NOMO-1 treated with DMSO at 0.1 percent for 48 hours (cell line): ENCODE measurements around the gene STARD13.

Experiments used
- DNase-seq: peaks from one replicate; lab custom pipeline; 2025; ENCODE audit not compliant: unreplicated experiment; lab: John Stamatoyannopoulos, UW

The STARD13 gene

DNA sequence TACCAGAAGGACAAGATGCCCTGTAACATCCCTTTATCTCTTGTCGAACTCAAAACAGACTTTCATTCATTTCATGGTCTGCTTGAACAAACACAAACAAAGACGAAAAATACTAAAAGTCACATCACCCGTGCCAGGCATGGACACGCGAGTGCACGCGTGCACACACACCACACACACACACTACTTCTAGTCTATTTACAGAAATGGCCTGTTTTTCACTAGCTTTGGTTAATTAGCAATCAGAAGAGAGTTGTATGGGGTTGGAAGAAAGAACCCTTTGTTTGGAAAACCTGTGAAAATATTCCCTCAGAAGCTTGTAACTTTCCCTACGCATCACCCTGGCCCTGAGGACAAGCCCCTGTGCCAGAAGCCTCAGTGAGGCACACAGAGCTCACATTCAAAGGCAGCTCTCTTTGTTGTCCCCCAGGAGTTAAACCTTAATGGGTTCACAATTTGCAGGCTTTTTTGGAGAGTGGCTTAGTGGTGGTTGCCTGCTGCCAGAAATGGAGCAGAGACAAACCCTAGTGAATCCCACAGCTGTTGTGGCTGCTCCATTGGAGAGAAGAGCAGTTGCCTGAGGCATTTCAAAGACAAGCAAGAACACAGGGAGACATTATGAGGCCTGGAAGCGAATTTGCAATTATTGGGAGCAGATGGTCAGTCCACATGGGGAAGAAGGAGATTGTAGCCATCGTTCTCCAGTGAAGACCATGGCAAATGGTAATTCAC, 55.9 kb downstream of the STARD13 start:
- no peak for DNase-seq

DNA sequence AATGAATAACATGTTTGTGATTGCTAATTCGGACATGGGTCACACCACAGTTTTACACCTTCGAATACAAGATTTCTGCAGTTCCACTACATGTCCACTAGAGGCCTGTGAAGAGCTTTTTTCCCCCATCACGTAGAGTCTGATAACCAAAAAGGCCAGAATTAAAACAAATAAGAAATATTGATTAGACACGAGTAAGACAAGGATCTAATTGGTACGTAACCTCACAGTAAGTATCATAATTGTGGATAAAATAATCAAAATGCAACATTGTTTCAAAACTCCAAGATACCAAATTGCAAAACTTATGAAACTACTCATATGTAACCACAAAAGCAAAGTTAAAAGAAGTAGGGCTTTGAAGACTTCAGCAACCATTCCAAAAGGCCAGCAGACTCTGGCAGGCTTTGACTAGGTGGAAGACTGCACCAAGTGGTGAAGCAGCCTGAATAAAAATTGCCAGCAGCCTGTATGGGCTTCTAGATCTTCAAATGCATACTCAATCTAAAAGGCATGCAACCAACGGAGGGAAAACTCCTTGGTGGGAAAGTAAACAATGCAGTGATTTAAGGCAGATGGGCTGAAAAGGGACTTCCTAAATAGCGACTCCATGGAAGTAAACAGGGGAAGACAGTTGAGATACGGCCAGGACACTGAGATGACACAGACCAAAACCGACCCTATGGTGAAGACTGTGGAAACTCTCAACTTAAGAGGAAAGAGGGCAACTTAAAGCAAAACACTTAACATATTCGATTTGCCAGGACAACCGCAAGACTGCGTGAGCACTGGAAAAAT, 56.7 kb downstream of the STARD13 start:
- peak; percentile 61 for DNase-seq

DNA sequence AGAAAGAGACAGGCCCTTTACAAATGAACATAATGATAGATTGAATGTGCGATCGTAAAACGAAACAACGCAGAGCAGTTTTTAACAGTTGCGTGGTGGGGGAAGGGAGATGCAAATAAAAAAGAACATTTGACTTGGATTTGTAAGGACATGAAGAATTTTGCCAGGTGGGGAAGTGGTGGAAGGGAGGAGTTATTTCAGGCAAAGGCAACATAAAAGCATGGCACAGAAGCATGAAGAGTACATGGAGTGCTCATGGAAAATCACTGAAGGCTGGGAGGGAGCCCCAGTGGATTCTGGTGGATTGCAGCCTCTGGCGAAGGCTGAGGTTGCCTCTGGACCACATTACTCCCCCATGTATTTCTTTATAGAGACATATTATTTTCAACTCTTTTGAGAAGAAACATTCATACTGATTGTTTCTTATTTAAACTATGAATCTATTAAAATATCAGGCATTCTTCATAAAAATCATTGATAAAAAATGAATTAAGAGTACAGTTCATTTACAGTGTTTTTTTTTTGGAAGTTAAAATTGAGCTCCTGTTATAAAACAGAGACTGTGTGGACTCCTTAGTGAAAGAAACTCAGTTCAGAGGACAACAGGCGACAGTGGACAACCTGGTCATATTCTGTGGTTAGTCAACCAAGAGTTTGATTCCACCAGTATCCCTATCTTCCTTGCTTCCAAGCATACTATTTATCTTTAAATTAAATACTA, 57.5 kb downstream of the STARD13 start:
- DNase-seq: no peak

DNA sequence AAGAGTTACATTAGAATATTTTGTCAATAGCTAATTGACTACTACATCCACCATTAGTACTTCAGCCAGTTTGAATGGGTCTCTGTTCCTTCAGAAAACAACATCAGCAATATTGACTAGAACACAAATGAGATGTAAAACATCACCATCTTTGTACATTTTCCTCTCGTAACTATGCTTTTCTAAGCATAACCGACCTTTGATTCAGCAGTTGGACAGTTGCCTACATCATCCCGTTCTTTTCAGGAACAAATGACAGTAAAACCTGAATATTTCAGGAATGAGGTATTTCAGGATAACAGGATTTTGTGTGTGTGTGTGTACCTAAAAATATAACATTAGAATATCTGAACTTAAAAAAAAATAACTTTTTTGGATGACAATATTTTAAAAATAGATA, 60.9 kb downstream of the STARD13 start:
- DNase-seq: no peak

DNA sequence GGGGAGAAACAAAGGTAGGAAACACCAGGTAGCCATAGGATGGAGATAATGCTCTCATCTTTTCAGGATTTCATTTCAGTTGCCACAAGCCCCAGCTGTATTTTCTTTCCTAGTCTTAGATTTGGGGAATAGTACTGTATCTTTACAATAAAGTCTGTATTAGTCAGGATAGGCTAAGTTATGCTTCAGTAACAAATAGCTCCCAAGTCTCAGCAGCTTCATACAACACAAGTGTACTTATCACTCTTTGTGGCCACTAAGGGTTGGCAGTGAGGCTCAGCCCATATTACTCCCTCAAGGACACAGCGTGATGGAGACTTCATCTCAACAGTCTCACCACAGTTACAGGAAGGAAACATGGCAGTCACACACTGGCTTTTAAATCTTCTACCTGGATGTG, 61.4 kb downstream of the STARD13 start:
- DNase-seq: no peak

DNA sequence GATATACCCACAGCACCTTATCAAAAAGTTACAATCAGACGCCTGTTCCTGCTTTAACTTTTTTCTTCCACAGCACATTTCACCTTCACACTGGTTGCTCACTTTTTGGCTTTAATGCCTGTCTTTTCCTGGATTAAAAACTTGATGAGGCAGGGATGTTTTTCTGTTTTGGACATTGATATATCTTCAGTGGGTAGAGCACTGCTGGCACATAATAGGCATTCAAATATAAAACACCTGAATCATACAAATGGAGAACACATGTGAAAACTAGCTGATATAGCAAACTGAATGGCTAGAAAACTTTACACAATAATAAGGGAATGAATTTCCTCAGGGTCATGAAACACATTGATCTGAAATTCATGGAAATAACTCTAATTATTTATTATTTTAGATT, 65.6 kb downstream of the STARD13 start:
- no peak for DNase-seq

DNA sequence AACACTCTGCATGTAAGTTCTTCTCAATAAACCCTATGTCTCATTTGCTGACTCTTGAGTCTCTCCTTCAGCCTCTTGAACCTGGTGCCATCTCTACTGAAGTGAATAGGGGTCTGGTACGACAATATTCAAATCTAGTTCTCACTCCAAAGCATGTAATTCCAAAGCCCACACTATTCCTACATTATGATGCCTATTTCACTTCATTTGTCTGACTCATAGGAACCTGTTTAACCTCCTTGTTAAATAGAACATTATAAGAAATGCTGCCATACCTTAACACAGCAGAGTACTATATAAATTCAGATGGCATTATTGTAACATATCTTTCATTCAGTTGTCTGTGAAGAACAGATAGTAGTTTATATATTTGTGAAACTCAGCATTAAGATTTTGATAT, 67.1 kb downstream of the STARD13 start:
- DNase-seq: no peak

DNA sequence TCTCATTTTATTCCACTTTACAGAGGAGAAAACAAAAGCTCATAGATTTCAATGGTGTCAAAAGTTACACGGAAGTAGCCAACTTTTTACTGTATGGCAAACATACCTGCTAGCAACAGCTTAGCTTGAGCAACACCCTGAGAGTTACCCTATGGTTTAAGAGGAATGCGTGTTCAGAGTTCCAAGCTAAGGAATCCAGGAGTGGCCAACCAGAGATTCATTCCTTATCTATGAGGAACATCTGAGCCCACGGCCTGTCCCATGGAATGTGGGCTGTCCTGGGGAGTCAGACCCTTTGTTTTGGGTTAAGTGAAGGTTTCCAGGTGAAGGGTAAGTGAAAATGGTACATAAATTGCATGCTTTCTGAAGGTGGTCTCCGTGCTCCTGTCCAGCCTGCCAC, 67.5 kb downstream of the STARD13 start:
- DNase-seq: no peak

DNA sequence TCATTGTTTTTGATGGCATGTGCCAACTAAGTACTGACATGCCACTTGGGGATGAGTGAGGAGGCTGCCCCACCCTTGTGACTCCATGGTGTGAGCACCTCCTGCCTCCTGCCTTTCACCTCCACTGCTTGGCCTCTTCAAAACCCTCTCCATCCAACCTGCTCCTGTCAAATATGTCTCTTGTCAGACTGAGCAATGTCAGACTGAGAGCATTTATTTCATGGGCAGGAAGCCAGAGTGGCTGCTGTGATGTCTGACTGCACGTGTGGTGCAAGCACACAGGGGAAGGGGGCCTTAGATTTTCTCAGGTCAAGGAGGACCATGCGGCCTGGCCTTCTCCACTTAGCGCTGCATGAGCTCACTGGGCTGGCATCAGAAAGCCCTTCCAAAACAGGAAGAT, 68.3 kb downstream of the STARD13 start:
- DNase-seq: no peak

DNA sequence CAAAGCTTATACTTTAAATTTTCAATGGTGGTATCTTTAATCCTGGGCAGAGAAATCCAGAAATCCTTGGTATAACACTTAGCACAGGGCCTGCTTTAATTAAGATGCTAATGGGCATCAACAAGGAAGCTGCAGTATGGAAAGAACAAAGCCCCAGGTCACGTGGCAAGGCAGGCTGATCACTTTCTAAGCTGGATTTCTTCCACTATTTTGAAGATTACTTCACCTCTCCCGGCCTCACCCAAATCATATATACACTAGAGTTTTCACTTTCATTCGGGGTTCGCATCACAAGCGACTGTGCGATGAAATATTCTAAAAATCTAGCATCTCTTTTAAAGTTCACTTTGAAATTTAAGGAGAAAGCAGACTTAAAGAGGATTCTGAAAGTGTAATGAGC, 71.8 kb downstream of the STARD13 start:
- DNase-seq: no peak

DNA sequence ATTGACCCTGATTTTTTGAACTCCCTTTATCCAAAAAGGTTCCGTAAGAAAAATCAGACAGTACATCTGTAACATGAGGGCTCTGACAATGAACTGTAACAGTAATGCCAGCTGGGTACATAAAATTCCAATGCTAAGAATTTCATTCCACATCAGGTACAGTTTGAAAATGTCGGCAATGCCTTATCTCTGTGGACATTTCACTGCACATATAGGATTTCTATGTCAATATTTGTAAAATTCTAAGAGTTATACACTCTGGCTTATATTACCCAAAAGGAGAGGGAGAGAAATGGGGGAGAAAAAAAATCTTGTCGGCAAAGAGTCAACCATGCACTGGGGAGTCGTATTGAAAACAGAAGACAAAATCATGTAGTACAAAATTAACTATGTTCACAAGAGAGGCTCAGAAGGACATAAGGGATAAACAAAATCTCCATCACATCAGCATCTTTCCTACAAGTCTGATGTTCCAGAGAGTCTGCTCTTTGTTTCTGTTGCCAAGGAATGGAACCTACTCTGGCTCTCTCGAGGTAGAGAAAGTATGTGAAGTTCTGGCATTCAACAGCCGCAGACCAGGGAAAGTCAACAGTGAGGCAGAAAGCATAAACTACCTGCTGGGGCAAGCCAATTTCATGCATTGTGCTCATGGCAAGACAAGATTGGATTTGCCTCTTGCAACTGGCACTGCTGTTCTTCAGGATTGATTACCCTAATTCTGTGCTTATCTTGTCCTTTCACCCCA, 72.4 kb downstream of the STARD13 start:
- DNase-seq: no peak

DNA sequence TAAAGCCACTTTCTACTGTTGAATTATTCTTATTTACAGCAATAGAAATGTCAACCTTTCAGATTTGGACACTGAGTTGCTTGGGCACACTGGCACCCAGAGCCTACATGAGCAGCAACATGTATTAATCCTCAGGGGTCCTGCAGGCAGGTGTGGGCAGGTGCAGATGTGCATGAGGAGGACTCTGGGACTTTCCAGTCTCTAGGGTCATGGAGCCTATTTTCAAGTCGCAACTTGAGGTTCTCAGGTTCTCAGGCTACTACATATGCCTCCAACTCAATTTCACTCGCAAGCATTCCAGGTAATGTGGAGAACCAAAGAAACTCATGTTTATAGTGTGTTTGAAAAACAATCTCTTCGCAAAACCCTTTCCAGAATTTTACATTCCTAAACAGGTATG, 73.2 kb downstream of the STARD13 start:
- DNase-seq: no peak

DNA sequence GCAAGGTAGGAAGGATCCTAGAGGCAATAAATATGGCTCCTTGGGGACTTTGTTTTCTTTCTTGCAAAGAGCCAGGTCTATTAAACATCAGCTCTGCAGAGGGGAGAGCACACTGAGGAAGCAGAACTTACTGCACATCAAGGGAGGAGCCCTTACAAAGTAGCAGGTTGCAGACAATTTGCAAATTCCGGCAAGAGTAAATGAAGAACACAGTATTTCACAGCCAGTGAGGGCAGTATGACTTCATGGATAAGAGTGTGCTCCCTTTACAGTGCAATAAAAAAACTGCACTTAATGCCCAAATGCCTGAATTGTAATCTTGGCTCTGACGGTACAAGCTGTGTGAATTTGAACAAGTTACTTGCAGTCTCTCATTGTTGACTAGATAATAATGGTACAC, 75.5 kb downstream of the STARD13 start:
- DNase-seq: no peak

DNA sequence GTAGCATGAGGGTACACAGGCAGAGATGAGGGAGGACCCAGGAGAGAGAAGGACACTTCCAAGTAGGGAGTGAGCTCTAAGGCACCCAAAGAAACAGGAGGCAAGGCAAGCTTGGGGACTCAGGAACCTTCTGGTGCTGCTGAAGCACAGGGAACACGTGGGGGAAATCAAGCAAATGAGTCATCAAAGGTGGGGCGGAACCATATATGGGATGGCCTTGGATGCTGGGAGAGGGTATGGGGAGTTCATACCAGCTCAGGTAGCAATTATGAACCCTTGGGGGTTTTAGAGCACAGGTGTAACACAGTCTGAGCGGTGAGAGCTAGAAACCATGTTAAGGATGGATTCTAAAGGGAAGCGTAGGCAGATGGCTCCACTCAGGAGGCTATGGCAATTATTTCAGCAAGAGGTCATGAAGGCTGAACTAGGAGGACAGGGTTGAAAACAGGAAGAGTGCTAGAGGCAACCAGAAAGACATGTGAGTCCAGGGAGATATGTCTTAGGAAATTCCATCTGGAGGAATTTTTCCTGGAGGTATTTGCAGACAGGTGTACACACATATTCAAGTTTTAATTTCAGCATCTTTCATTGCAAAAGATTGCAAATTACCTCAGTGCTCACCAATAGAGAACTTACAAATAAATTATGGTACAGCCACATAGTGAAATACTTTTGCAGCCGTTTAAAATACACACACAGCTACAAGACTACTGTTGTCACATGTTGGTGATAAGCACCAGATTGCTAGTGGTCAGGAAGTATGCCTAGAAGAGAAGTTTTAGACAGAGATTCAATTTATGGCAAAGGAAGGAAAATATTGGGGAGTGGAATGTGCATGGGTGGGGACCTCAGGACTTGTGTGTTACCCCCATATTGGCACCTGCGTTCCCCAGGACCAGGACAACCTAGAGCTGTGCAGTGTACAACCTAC, 77.0 kb downstream of the STARD13 start:
- no peak for DNase-seq

DNA sequence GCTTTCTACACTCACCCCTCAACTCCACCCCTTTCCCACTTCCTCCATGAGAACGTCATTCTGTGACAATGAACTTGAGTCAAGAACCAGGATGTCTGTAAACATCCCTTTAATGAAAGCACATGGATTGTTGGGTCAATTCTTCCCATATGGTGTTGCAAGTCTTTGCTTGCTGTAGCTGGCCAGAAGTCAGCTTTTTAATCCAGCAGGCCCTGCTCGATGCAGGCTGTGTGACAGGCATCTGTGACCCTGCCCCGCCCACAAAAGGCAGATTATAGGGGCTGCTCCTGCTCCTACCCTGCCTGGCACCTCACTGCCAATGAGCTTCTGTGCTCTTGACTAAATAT, 78.0 kb downstream of the STARD13 start:
- DNase-seq: peak; percentile 37

DNA sequence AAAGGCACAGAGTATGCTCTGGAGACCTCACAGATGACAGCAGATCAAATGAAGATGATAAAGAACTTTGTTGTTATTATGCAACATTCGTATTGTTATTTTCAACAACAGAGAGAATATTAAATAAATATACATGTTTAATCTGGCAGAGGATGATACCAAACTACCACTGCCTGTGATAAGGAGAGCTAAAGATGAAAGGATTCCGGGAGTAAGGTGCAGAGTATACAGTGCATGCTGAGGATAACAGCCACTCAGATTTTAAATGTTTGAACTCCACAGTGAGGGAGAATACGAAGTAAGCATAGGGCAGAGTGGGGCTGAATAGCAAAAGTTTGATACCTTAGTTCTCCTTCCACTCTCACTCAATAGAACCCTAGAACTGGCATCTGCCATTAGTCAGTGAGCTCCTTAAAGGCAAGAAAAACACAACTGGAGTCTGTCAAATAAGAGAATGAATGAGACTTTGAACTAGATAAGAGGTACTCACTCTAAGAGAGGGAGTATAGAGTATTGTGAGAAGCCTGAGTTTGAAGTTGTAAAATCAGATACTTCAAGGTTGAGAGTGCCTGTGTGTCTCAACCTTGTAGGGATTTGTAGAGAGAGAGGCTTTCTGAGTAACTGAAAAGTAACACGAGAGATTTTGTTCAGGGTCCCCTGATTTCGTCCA, 78.5 kb downstream of the STARD13 start:
- DNase-seq: no peak

DNA sequence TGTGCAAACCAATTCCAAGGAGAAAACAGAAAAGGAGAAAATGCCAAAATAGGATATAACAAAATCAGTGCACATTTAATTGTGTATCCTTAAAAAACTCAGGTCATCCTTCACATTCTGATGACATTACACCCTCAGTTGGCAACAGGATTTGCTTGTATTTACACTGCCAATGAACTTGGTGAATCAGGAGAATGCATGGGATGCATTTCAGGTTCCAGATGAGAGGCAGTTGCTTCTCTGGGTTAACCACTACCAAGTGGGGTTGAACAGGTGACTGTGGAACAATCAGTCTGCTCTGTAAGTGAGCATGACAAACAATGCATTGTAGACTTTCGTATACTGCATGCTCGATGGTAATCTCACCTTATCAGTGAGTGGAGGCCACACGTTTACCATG, 79.1 kb downstream of the STARD13 start:
- DNase-seq: no peak

DNA sequence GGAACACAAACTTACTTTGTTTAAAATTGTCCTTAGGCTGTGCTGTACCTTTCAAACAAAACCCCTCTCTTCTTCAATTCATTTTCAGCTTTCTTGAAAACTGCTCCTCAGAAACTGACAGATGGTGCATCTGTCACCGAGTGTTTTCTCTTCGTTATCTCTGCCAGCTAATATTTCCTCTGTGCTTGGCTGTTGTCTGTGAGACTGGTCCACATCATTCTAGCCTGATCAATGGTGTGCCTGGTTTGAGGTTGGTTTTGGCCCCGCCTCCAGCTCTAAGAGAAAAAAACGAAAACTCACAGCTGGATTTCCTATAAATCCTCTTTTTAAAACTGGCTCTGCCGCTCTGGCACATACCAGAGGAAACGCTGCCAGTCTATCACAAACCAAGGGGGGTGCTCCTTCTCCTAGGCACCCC, 79.7 kb downstream of the STARD13 start:
- no peak for DNase-seq

DNA sequence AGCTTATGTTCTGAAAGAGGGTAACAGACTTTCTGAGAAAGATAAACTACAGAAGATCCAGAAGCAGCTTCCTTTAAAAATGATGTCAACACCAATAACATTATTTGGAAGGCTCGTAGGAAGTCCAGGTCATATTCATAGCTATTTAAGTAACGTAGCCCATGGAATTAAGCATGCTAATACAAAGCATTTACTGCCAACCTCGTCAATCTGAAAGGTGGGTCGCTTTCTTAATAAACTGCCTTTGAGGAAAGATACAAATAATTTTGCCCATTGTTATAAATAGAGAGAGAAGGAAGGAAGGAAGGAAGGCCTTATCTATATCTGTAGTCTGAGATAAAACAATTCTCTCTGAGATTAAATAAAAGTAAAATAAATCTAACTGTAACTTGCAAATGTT, 80.3 kb downstream of the STARD13 start:
- DNase-seq: no peak
